ENCODE measurements around the gene TMEM117. TPM values are rescaled to one million over a fixed set of nuclear protein-coding genes. Genes with fewer than 3 reads are reported as not detected.

The TMEM117 gene
- total RNA-seq, 2 experiments from 2014 or later, result 1.4 TPM

DNA sequence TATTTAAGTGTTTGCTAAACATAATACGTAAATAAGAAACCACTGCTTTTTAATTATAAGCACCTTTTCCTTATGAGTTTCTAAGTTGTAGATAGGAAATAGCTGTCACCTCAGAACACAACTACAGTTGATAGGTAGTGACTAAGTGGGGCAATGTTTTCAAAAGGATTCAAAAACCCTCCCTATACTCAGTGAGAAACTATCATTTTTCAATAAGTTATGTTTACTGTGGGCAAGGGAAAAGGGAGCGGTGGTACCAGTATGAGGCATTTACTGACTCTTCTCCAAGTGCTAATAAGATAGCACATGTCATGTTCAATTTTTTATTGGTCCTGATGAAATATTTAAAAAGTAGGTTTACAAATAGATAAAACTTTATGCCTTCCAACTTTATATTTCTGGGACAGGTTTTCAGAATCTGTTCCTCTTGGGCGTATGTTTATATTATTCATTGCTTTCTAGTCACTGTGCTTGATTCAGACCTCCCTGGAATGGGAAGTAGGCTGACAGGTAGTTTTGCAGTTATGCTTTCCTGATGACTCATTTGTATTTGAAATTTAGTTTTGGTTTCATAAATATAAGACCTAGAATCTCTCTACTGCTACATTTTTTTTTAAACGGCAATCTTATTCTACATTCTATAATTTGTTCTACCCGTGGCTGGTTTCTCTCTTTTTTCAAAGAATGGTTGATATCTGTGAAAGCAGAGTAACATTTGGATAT, 153.1 kb downstream of the TMEM117 start:
- ATAC-seq, result peak; percentile 74
- H3K27me3 Mint-ChIP-seq, result no peaks in the 10 kb centered on the region
- no peak overlapping the region for H3K27ac Mint-ChIP-seq
- no peaks in the 10 kb centered on the region for H3K9me3 Mint-ChIP-seq (ENCODE audit: low read depth)
- ChIA-PET CTCF (no interaction called here), POLR2A (no interaction called here)
- DNase-seq, result no peak
- H3K4me3 Mint-ChIP-seq, result no peak overlapping the region
- intact Hi-C loops (cut with DNase I, micrococcal nuclease), result no loop called here
- no peaks in the 10 kb centered on the region for H3K36me3 Mint-ChIP-seq (ENCODE audit: low read depth)
- H3K4me1 Mint-ChIP-seq, result peaks cover 7% of the 10 kb centered on the region

DNA sequence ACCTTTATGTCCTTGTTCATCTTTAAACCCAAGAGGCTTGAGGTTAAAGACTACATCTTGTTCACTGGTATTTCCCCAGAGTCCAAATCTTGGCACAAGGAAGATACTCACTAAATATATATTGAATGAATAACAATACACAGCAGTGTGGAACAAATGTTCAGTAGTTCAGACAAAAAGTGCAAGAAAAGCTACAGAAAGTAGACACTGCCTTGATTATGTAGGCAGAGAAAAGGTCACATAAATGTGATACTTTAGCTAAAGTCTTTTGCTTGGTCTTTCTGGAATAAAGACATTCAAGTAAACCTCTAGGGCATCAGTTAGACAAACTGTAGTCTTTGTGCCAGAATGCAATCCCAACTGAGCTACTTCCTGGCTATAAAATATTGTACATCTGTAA, 157.0 kb downstream of the TMEM117 start:
- CTCF ChIA-PET, result no interaction called here
- no peaks in the 10 kb centered on the region for H3K36me3 Mint-ChIP-seq (ENCODE audit: low read depth)

DNA sequence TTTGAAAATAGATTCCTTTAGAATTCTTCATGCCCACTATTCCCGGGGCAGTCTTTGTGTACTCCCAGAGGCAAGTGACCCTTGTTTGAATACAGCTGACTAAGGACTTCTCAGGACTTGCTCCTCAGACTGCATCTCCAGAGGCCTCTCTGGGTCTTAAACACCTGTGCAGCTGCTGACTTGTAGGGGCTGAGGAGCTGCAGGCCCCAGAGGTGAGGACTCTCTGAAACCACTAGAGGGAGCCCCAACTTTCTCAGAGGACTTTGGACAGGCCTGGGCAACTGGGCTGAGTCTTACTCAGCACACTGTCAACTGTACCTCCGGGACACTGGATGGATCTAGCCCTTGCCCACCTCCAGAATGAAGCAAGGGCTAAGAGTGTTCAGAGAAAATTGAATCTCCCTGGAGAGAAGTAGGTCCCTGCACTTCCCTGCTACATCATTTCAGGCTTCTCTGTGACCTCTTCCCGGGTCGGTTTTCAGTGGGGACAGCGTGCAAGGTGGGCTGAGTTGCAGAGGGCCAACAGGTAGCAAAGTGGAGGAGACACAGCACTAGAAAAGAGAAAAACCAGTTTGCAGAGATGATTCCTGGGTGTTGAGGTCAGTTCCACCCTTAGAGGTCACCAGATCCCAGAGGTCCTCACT, 164.6 kb downstream of the TMEM117 start:
- POLR2A ChIA-PET, result no interaction called here
- intact Hi-C loops (cut with DNase I, micrococcal nuclease), result no loop called here
- H3K27ac Mint-ChIP-seq, result no peak overlapping the region
- no peaks in the 10 kb centered on the region for H3K36me3 Mint-ChIP-seq (ENCODE audit: low read depth)
- H3K4me1 Mint-ChIP-seq, result no peaks in the 10 kb centered on the region
- DNase-seq, result peak; percentile 36
- H3K4me3 Mint-ChIP-seq, result no peak overlapping the region
- no peaks in the 10 kb centered on the region for H3K9me3 Mint-ChIP-seq (ENCODE audit: low read depth)
- H3K27me3 Mint-ChIP-seq, result no peaks in the 10 kb centered on the region
- CTCF ChIA-PET, result interaction anchor here (0.7 to 1.5 kb wide), 2 partner anchors 949 to 1050 kb away, joined by 3 to 5 read pairs; no protein-coding TSS in a partner anchor
- peak; percentile 74 for ATAC-seq

More for the DNA sequence above, 157.0 kb downstream of the TMEM117 start:
- no peak overlapping the region for H3K4me3 Mint-ChIP-seq
- ATAC-seq (no peak), DNase-seq (no peak)
- intact Hi-C loops (cut with DNase I, micrococcal nuclease), result no loop called here
- no peaks in the 10 kb centered on the region for H3K27me3 Mint-ChIP-seq
- peaks cover 7% of the 10 kb centered on the region for H3K4me1 Mint-ChIP-seq
- no peaks in the 10 kb centered on the region for H3K9me3 Mint-ChIP-seq (ENCODE audit: low read depth)
- no peak overlapping the region for H3K27ac Mint-ChIP-seq
- POLR2A ChIA-PET, result no interaction called here

DNA sequence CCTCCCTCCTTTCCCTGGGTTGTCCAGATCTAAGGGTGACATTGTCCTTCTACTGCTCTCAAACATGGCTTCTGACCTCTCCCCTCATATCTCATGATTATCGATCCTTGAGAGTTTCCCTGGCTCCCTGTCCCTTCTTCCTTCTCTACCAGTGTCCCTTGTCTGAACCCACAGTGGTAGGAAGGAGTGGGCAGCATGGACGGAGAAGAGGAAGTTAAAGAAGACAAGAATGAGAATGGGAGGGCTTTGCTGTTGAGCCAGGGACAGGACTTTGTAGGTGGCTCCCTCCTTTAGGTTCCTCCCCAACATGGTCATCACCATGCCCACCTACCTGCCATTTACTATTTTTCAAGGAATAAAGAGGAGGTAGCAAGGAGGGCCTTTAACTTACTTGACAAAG, 166.7 kb downstream of the TMEM117 start:
- intact Hi-C loops (cut with DNase I, micrococcal nuclease), result no loop called here

DNA sequence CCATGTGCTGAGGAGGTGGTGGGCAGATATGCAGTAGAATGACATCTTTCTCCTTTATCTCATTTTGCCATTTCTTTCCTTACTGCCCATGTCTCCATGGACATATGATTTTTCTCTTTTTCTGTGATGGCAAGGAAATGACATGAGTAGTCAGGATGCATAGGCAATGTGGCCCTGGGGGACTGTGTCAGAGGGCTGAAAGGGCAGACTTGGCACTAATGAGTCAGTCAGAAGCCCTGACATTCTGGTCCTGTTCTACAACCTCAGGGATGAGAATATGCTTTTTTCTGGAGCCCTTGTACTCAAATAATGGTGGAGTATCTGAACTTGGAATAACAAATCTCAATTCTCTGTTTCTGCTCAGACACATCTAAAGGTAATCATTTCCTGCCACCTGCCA, 167.8 kb downstream of the TMEM117 start:
- Mint-ChIP-seq H3K9me3 (ENCODE audit: low read depth) (peaks cover 9% of the 10 kb centered on the region), H3K27me3 (no peaks in the 10 kb centered on the region), H3K36me3 (ENCODE audit: low read depth) (peaks cover 4% of the 10 kb centered on the region), H3K27ac (no peak overlapping the region), H3K4me1 (no peaks in the 10 kb centered on the region), H3K4me3 (no peak overlapping the region)
- POLR2A ChIA-PET, result no interaction called here
- intact Hi-C loops (cut with DNase I, micrococcal nuclease), result no loop called here
- DNase-seq, result no peak
- CTCF ChIA-PET, result no interaction called here
- no peak for ATAC-seq

More for the DNA sequence above, 166.7 kb downstream of the TMEM117 start:
- H3K4me3 Mint-ChIP-seq, result no peak overlapping the region
- no peaks in the 10 kb centered on the region for H3K27me3 Mint-ChIP-seq
- peaks cover 2% of the 10 kb centered on the region for H3K36me3 Mint-ChIP-seq (ENCODE audit: low read depth)
- DNase-seq, result no peak
- H3K4me1 Mint-ChIP-seq, result no peaks in the 10 kb centered on the region
- ChIA-PET CTCF (no interaction called here), POLR2A (no interaction called here)
- peaks cover 3% of the 10 kb centered on the region for H3K9me3 Mint-ChIP-seq (ENCODE audit: low read depth)
- ATAC-seq, result no peak
- no peak overlapping the region for H3K27ac Mint-ChIP-seq

DNA sequence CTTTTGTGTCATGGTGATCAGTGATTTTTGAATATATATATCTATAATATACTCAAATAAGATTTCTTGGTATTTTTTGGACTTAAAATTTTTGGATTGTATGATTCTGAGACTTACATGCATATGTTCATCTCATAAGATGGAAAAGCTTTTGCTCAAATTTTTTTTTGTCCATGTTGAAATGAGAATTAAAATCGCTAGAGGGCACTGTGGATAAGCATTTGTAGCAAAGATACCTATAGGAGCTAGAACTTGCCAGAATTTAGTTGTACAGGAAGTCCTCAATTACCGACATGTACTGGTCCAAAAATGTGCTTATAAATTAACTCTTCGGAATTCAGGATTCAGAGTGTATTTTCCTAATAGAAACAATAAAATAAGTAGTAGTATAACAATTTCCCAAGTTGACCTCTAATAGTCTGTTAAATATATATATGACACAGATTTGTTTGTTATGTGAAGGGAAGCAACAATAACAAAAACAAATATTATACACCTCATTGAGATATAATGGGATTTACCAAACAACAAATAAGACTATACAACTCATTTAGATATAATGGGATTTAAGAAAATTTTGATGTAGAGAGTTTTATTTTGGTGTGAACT, 179.6 kb downstream of the TMEM117 start:
- ChIA-PET CTCF (interaction anchor here (0.6 to 3.3 kb wide), 17 partner anchors 9 to 1606 kb away, joined by 3 to 30 read pairs (median 3); no protein-coding TSS in a partner anchor), POLR2A (interaction anchor here (0.7 kb wide), 1 partner anchor 16 kb away, joined by 3 read pairs; no protein-coding TSS in a partner anchor)
- Mint-ChIP-seq H3K36me3 (ENCODE audit: low read depth) (no peaks in the 10 kb centered on the region), H3K9me3 (ENCODE audit: low read depth) (no peaks in the 10 kb centered on the region), H3K4me3 (no peak overlapping the region), H3K27ac (no peak overlapping the region), H3K4me1 (no peaks in the 10 kb centered on the region), H3K27me3 (no peaks in the 10 kb centered on the region)
- ATAC-seq (no peak), DNase-seq (no peak)
- intact Hi-C loops (cut with DNase I, micrococcal nuclease), result loop anchor here (1.0 to 10.0 kb wide), 3 partner anchors 759 to 932 kb away; no protein-coding TSS in a partner anchor

DNA sequence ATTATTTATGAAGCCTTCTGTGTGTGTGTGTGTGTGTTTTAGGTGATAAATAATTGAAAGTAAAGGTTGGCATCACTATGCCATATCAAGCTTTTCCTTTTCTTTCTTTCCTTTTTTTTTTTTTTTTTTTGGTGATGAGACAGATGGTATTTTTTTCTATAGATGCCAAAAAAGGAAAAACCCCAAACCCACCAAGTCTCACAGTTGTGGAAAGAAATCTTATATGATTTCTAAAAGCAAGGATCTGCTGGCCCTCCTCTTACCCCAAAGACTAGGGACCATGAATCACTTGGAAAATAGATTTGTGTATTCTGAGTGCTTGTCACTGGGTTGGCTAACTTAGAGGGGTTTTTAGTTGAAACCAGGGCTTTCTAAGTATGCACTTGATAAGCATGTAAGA, 181.3 kb downstream of the TMEM117 start:
- ATAC-seq (no peak), DNase-seq (no peak)
- no peaks in the 10 kb centered on the region for H3K36me3 Mint-ChIP-seq (ENCODE audit: low read depth)
- H3K27me3 Mint-ChIP-seq, result no peaks in the 10 kb centered on the region
- no peak overlapping the region for H3K4me3 Mint-ChIP-seq
- no peaks in the 10 kb centered on the region for H3K9me3 Mint-ChIP-seq (ENCODE audit: low read depth)
- H3K4me1 Mint-ChIP-seq, result no peaks in the 10 kb centered on the region
- no peak overlapping the region for H3K27ac Mint-ChIP-seq
- CTCF ChIA-PET, result interaction anchor here (0.7 to 3.3 kb wide), 3 partner anchors 122 to 932 kb away, joined by 3 to 11 read pairs (median 5); no protein-coding TSS in a partner anchor
- intact Hi-C loops (cut with DNase I, micrococcal nuclease), result loop anchor here in 1 of 2 experiments (5.0 to 10.0 kb wide), 2 partner anchors 758 to 930 kb away; no protein-coding TSS in a partner anchor
- POLR2A ChIA-PET, result no interaction called here

DNA sequence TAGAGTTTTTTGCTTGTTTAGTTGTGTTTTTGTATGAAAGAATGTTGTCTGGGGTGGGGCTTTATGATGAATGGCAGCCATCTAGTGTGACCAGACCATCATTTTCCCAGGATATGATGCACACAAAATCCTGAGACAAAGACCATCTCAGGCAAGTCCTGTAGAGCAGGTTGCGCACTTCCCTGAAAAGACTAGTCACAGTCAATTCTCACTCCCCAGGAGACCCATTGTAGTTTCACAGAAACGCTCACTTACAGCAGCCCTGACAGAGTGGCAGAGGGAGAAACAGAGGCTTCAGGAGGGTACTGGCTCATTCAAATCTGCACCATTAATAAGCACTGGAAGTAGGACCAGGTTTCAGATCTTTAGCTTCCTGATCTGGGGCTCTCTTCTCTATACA, 183.2 kb downstream of the TMEM117 start:
- Mint-ChIP-seq H3K27ac (no peak overlapping the region), H3K27me3 (no peaks in the 10 kb centered on the region), H3K4me1 (no peaks in the 10 kb centered on the region), H3K4me3 (no peak overlapping the region), H3K36me3 (ENCODE audit: low read depth) (no peaks in the 10 kb centered on the region), H3K9me3 (ENCODE audit: low read depth) (no peaks in the 10 kb centered on the region)
- ChIA-PET POLR2A (no interaction called here), CTCF (no interaction called here)
- intact Hi-C loops (cut with DNase I, micrococcal nuclease), result loop anchor here in 1 of 2 experiments (5.0 to 10.0 kb wide), 2 partner anchors 756 to 928 kb away; no protein-coding TSS in a partner anchor
- no peak for DNase-seq
- no peak for ATAC-seq

DNA sequence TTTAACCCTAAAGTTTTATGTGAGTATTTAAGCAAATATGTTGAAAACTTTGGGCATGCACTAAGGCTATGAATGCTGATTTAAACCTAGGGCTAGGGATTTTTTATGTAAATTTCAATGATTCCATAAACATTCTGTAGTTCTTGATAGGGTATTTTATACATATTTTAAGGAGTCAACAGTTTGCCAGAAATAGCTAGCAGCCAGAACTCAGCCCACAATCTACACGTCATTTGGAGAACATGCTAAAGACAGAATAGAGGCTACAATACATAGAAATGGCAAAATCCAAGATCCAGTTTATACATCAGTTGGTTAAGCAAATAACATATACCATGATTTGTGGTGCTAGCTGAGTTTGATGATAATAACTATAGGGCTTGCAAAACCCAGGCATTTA, 184.7 kb downstream of the TMEM117 start:
- Mint-ChIP-seq H3K27me3 (no peaks in the 10 kb centered on the region), H3K27ac (no peak overlapping the region), H3K4me1 (no peaks in the 10 kb centered on the region), H3K36me3 (ENCODE audit: low read depth) (no peaks in the 10 kb centered on the region), H3K4me3 (no peak overlapping the region), H3K9me3 (ENCODE audit: low read depth) (no peaks in the 10 kb centered on the region)
- DNase-seq (no peak), ATAC-seq (no peak)
- ChIA-PET CTCF (no interaction called here), POLR2A (no interaction called here)
- intact Hi-C loops (cut with DNase I, micrococcal nuclease), result no loop called here

DNA sequence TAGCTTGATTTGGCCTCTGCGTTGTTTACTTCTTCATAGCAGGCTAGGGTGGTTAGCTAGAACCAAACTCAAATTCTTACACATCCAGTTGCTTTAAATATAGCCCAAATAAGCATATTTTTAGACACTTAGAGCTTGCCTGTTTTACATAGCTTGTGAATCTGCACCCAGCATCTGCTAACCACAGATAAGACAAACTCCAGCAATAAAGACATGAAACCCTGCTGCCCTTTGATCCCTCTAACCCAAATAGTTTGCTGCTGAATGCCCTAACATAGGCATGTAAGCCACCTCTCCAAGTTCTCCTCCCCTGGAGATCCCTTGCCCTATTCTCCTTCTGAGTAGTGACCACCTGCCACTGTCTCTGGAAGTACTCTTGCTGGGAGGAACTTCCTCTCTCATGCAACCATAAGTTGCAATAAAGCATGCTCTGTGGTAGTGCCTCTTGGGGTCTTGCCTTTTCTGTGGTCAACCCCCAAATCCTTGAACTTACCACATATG, 185.6 kb downstream of the TMEM117 start:
- ChIA-PET CTCF (no interaction called here), POLR2A (no interaction called here)
- H3K4me1 Mint-ChIP-seq, result no peaks in the 10 kb centered on the region
- H3K27me3 Mint-ChIP-seq, result no peaks in the 10 kb centered on the region
- H3K27ac Mint-ChIP-seq, result no peak overlapping the region
- intact Hi-C loops (cut with DNase I, micrococcal nuclease), result no loop called here
- ATAC-seq (no peak), DNase-seq (no peak)
- H3K36me3 Mint-ChIP-seq (ENCODE audit: low read depth), result no peaks in the 10 kb centered on the region
- no peak overlapping the region for H3K4me3 Mint-ChIP-seq
- no peaks in the 10 kb centered on the region for H3K9me3 Mint-ChIP-seq (ENCODE audit: low read depth)

DNA sequence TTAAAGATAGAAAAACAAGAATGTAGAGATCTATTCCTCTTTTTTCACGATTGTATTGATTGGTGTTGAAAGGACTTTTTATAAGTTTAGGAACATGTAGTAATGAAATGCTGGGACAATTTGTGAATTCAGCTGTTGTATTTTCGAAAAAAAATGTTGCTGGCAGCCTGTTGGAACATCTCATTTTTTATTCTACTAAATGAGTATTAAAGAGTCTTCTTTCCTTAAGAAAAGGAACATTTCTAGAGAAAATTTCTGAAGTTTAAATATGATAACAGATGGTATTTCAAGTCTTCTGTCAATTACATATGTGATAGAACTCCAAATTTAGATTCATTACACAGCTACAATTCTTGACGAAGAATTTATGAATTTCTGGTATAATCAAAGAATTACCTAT, 189.6 kb downstream of the TMEM117 start:
- DNase-seq (no peak), ATAC-seq (no peak)
- intact Hi-C loops (cut with DNase I, micrococcal nuclease), result no loop called here
- Mint-ChIP-seq H3K27me3 (no peaks in the 10 kb centered on the region), H3K9me3 (ENCODE audit: low read depth) (peaks cover 5% of the 10 kb centered on the region), H3K4me1 (no peaks in the 10 kb centered on the region), H3K36me3 (ENCODE audit: low read depth) (peaks cover 2% of the 10 kb centered on the region), H3K27ac (no peak overlapping the region), H3K4me3 (no peak overlapping the region)
- ChIA-PET POLR2A (no interaction called here), CTCF (no interaction called here)

DNA sequence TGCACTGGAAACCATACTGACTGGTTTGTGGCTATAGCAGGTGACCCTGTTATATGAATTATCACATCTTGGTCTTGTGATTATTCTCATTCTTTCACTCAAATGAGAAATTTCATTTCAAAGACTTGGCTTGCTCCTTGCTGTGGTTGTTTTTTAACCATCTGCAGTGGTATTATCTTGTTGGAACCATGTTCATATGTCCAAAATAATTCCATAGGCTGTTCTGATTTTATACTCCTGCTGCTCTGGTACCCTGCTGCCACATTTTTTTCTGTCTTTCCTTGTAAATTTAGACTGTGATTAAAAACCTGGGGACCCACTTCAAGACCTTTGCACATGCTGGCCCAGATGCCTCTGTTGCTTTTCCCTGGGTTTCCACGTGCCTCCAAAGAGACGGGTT, 190.2 kb downstream of the TMEM117 start:
- Mint-ChIP-seq H3K27me3 (no peaks in the 10 kb centered on the region), H3K9me3 (ENCODE audit: low read depth) (peaks cover 5% of the 10 kb centered on the region), H3K4me3 (no peak overlapping the region), H3K36me3 (ENCODE audit: low read depth) (peaks cover 2% of the 10 kb centered on the region), H3K27ac (no peak overlapping the region), H3K4me1 (no peaks in the 10 kb centered on the region)
- intact Hi-C loops (cut with DNase I, micrococcal nuclease), result no loop called here
- ATAC-seq, result no peak
- ChIA-PET CTCF (no interaction called here), POLR2A (no interaction called here)
- no peak for DNase-seq

All from activated CD4-positive, alpha-beta T cell treated with anti-CD3 and anti-CD28 coated beads for 36 hours (primary cell).